A673 (cell line): ENCODE measurements around the gene JKAMP.

Experiments
- CTCF ChIP-seq: fragments of 300-800, 200-600 bp; sonication (generic); conservative IDR thresholded peaks from 2 replicates; pipeline ENCODE4 v1.5.1; 2017; ENCODE audit warnings: low read depth, mild to moderate bottlenecking, antibody characterized with exemption, low read length, moderate library complexity, mixed read lengths
- EZH2 ChIP-seq: fragments of 200-600 bp; sonication (generic); IDR thresholded peaks from 2 replicates; pipeline ENCODE4 v1.6.1; 2017; ENCODE audit warnings: borderline replicate concordance, low read depth, mild to moderate bottlenecking, mixed read lengths, antibody characterized with exemption, low read length; ENCODE audit not compliant: poor library complexity, severe bottlenecking

- no peak for TF ChIP-seq CTCF
- no peak for TF ChIP-seq EZH2
Measured at GRCh38 chr14:59454139-59454538, 30.2 kb upstream of the JKAMP start.
